GM23338 (cell line): ENCODE data around the gene NUDT5.

Experiments used
- EZH2 ChIP-seq: fragments of 200-600 bp; sonication (generic); IDR thresholded peaks from one replicate; pipeline ENCODE4 v1.8.0; 2017; ENCODE audit warnings: antibody characterized with exemption, mild to moderate bottlenecking, low read depth; ENCODE audit not compliant: unreplicated experiment
- POLR2AphosphoS5 ChIP-seq: IDR thresholded peaks from 2 replicates; pipeline ENCODE4 v1.6.1; 2016; ENCODE audit warnings: antibody characterized with exemption, low read depth
- TF ChIP-seq, protein P1 (sequence below), 2 experiments: fragments of 200-600 bp in 1 of 2; sonication (generic) in 1 of 2; conservative IDR thresholded peaks; 2 replicates each; pipeline versions ENCODE4 v1.5.1 to v1.6.1; 2016 to 2017; ENCODE audit warnings: antibody characterized with exemption in 2 of 2, low read depth in 2 of 2, mild to moderate bottlenecking in 2 of 2, moderate library complexity in 1 of 2

DNA sequence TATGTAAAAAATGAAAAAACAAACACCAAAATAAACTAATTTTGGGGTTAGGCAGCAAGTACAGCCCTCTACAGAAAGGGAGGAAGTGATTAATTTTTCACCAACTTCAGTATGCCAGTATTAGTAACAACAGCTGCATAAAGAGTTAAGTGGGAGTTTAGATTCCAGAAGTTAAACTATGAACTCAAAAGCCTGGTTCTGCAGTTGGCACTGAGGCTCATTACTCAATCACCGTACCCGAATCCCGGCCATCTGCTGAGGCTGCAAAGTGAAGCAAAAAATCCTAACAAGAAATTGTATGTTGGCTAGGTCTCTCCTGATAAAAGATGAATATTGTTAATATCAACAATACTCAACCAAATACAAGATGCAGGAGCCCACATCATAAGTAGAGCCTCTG lies 4.0 kb downstream of the NUDT5 start:
- TF ChIP-seq, protein P1, sequence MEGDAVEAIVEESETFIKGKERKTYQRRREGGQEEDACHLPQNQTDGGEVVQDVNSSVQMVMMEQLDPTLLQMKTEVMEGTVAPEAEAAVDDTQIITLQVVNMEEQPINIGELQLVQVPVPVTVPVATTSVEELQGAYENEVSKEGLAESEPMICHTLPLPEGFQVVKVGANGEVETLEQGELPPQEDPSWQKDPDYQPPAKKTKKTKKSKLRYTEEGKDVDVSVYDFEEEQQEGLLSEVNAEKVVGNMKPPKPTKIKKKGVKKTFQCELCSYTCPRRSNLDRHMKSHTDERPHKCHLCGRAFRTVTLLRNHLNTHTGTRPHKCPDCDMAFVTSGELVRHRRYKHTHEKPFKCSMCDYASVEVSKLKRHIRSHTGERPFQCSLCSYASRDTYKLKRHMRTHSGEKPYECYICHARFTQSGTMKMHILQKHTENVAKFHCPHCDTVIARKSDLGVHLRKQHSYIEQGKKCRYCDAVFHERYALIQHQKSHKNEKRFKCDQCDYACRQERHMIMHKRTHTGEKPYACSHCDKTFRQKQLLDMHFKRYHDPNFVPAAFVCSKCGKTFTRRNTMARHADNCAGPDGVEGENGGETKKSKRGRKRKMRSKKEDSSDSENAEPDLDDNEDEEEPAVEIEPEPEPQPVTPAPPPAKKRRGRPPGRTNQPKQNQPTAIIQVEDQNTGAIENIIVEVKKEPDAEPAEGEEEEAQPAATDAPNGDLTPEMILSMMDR (conservative IDR thresholded peaks at IDR 0.05; ENCODE audit: low read depth in 2 of 2): no peak
- TF ChIP-seq POLR2AphosphoS5 (no peak), EZH2 (no peak)
